H9 (cell line): ENCODE data around the gene CPSF6. TPM values are rescaled to one million over a fixed set of nuclear protein-coding genes. Genes with fewer than 3 reads are reported as not detected.

ENCODE experiments used
- DNase-seq: peaks from one replicate; pipeline ENCODE4 v3.0.0-alpha.2; 2017
- H2AFZ ChIP-seq: one replicate; pipeline ENCODE4 v1.6.1; 2013; ENCODE audit warnings: mild to moderate bottlenecking, low read length, control low read depth, moderate library complexity
- H2AK5ac ChIP-seq: 2 replicates; pipeline ENCODE4 v1.6.1; 2013; ENCODE audit warnings: low read length, control low read depth, mixed read lengths; ENCODE audit not compliant: insufficient read length
- H2BK120ac ChIP-seq: one replicate; pipeline ENCODE4 v1.6.1; 2013; ENCODE audit warnings: low read depth, mild to moderate bottlenecking, low read length, control low read depth, inconsistent platforms; ENCODE audit not compliant: poor library complexity, severe bottlenecking
- H2BK12ac ChIP-seq: 2 replicates; pipeline ENCODE4 v1.6.1; 2013; ENCODE audit warnings: low read length, control low read depth, mixed read lengths, low read depth; ENCODE audit not compliant: insufficient read length
- H2BK15ac ChIP-seq: 2 replicates; pipeline ENCODE4 v1.6.1; 2013; ENCODE audit warnings: low read depth, low read length, control low read depth
- H2BK20ac ChIP-seq: one replicate; pipeline ENCODE4 v1.6.1; 2013; ENCODE audit warnings: low read depth, mild to moderate bottlenecking, low read length, control low read depth, inconsistent platforms; ENCODE audit not compliant: poor library complexity, severe bottlenecking
- H2BK5ac ChIP-seq: 2 replicates; pipeline ENCODE4 v1.6.1; 2013; ENCODE audit warnings: low read length, control low read depth, mixed read lengths; ENCODE audit not compliant: insufficient read length
- H3K14ac ChIP-seq: 2 replicates; pipeline ENCODE4 v1.6.1; 2013; ENCODE audit warnings: low read length, control low read depth; ENCODE audit not compliant: insufficient read depth
- H3K18ac ChIP-seq: 2 replicates; pipeline ENCODE4 v1.6.1; 2013; ENCODE audit warnings: low read depth, mild to moderate bottlenecking, mixed read lengths, low read length, control low read depth; ENCODE audit not compliant: insufficient read length
- H3K23ac ChIP-seq: 2 replicates; pipeline ENCODE4 v1.6.1; 2013; ENCODE audit warnings: low read length, control low read depth, mixed read lengths, low read depth; ENCODE audit not compliant: insufficient read length
- H3K23me2 ChIP-seq: 2 replicates; pipeline ENCODE4 v1.6.1; 2013; ENCODE audit warnings: low read depth, mild to moderate bottlenecking, mixed read lengths, low read length, control low read depth; ENCODE audit not compliant: insufficient read length, poor library complexity, severe bottlenecking
- H3K27ac ChIP-seq: 2 replicates; pipeline ENCODE4 v1.5.1; 2013; ENCODE audit warnings: low read length, control low read depth, mixed read lengths, low read depth; ENCODE audit not compliant: insufficient read length
- H3K27me3 ChIP-seq: 2 replicates; pipeline ENCODE4 v1.6.1; 2013; ENCODE audit warnings: low read length, control low read depth, inconsistent platforms; ENCODE audit not compliant: insufficient read depth
- H3K4ac ChIP-seq: 2 replicates; pipeline ENCODE4 v1.6.1; 2013; ENCODE audit warnings: low read depth, mild to moderate bottlenecking, control low read depth, inconsistent platforms, low read length, moderate library complexity
- H3K4me1 ChIP-seq: 2 replicates; pipeline ENCODE4 v1.6.1; 2013; ENCODE audit warnings: low read length, control low read depth, inconsistent platforms; ENCODE audit not compliant: insufficient read depth
- H3K4me2 ChIP-seq: 2 replicates; pipeline ENCODE4 v1.6.1; 2013; ENCODE audit warnings: low read length, control low read depth, mixed read lengths; ENCODE audit not compliant: insufficient read length, insufficient read depth
- H3K56ac ChIP-seq: 2 replicates; pipeline ENCODE4 v1.6.1; 2013; ENCODE audit warnings: low read depth, mild to moderate bottlenecking, mixed read lengths, low read length, control low read depth; ENCODE audit not compliant: insufficient read length
- H3K79me1 ChIP-seq: 2 replicates; pipeline ENCODE4 v1.6.1; 2013; ENCODE audit warnings: low read depth, mild to moderate bottlenecking, moderate library complexity, low read length, control low read depth, inconsistent platforms; ENCODE audit not compliant: insufficient read depth, poor library complexity, severe bottlenecking
- H3K79me2 ChIP-seq: 2 replicates; pipeline ENCODE4 v1.6.1; 2013; ENCODE audit warnings: low read length, control low read depth, inconsistent platforms; ENCODE audit not compliant: insufficient read depth
- H3K9ac ChIP-seq: 2 replicates; pipeline ENCODE4 v1.6.1; 2013; ENCODE audit warnings: low read length, control low read depth, mixed read lengths; ENCODE audit not compliant: insufficient read length; ENCODE audit errors: extremely low read depth
- H3K9me3 ChIP-seq: one replicate; pipeline ENCODE4 v1.6.1; 2013; ENCODE audit warnings: low read depth, low read length, inconsistent platforms; ENCODE audit not compliant: control insufficient read depth
- H3T11ph ChIP-seq: one replicate; pipeline ENCODE4 v1.6.1; 2013; ENCODE audit warnings: mild to moderate bottlenecking, low read length, control low read depth, inconsistent platforms
- H4K20me1 ChIP-seq: one replicate; pipeline ENCODE4 v1.6.1; 2013; ENCODE audit not compliant: control insufficient read depth, insufficient read length, insufficient read depth
- H4K5ac ChIP-seq: 2 replicates; pipeline ENCODE4 v1.6.1; 2013; ENCODE audit warnings: low read depth, mild to moderate bottlenecking, mixed read lengths, low read length, control low read depth; ENCODE audit not compliant: insufficient read length
- H4K8ac ChIP-seq: replicated peaks from 2 replicates; pipeline ENCODE4 v1.6.1; 2013; ENCODE audit warnings: low read length, control low read depth, mixed read lengths, low read depth; ENCODE audit not compliant: insufficient read length
- H4K91ac ChIP-seq: 2 replicates; pipeline ENCODE4 v1.6.1; 2013; ENCODE audit warnings: low read depth, mild to moderate bottlenecking, moderate library complexity, mixed read lengths, low read length, control low read depth; ENCODE audit not compliant: insufficient read length
- H3K27ac Mint-ChIP-seq, 3 experiments: 2 replicates in 2 of 3; 3 replicates in 1 of 3; pipeline ENCODE4 v1.8.0; 2020 to 2021; ENCODE audit warnings: mixed read lengths in 3 of 3, mild to moderate bottlenecking in 1 of 3, moderate library complexity in 1 of 3
- H3K27me3 Mint-ChIP-seq: 2 replicates; pipeline ENCODE4 v1.8.0; 2021; ENCODE audit warnings: low read depth, mild to moderate bottlenecking, moderate library complexity, mixed read lengths
- H3K36me3 Mint-ChIP-seq, 3 experiments: 2 replicates in 2 of 3; 3 replicates in 1 of 3; pipeline ENCODE4 v1.8.0; 2020 to 2021; ENCODE audit warnings: low read depth in 3 of 3, mixed read lengths in 3 of 3; ENCODE audit not compliant: insufficient read depth in 1 of 3
- H3K4me1 Mint-ChIP-seq, 2 experiments: 2 replicates each; pipeline ENCODE4 v1.8.0; 2020; ENCODE audit warnings: mixed read lengths in 2 of 2
- H3K4me3 Mint-ChIP-seq, 2 experiments: 2 replicates in 1 of 2; 3 replicates in 1 of 2; pipeline ENCODE4 v1.8.0; 2020 to 2021; ENCODE audit warnings: mild to moderate bottlenecking in 2 of 2, mixed read lengths in 2 of 2, moderate library complexity in 1 of 2
- H3K9me3 Mint-ChIP-seq, 2 experiments: 2 replicates in 1 of 2; 3 replicates in 1 of 2; pipeline ENCODE4 v1.8.0; 2020; ENCODE audit warnings: mild to moderate bottlenecking in 2 of 2, mixed read lengths in 2 of 2, moderate library complexity in 1 of 2
- CTCF ChIP-seq: fragments of 200-600 bp; sonication (generic); conservative IDR thresholded peaks from 3 replicates; pipeline ENCODE4 v1.8.0; 2021; ENCODE audit warnings: antibody characterized with exemption, mild to moderate bottlenecking
- total RNA-seq: library from RNA; stranded (reverse); gene quantifications from 2 replicates; pipeline ENCODE4 v1.2.1, GENCODE V29; 2021

Gene CPSF6
- total RNA-seq, 1 experiment from 2014 or later: 183 TPM

- peak; percentile 83 for TF ChIP-seq CTCF
- H3K9me3 Mint-ChIP-seq: no peaks in the 10 kb centered on the region; a peak in 1 of 5 replicates
- H2AK5ac ChIP-seq: no peak overlapping the region
- H3K27ac ChIP-seq: no peak overlapping the region
- peaks cover 32 to 57% (median 55%) of the 10 kb centered on the region in 3 experiments for H3K36me3 Mint-ChIP-seq
- no peaks in the 10 kb centered on the region for H3K27me3 ChIP-seq
- no peak overlapping the region for H3K56ac ChIP-seq
- H2BK20ac ChIP-seq: no peak overlapping the region
- H3K4ac ChIP-seq: no peak overlapping the region
- H4K5ac ChIP-seq: no peak overlapping the region
- H3K14ac ChIP-seq: no peak overlapping the region
- no peaks in the 10 kb centered on the region for H3K9me3 ChIP-seq
- H3T11ph ChIP-seq: no peak overlapping the region
- peaks cover 7% of the 10 kb centered on the region for H3K79me1 ChIP-seq
- no peak overlapping the region for H2BK120ac ChIP-seq
- no peak overlapping the region for H3K23ac ChIP-seq
- H2BK5ac ChIP-seq: no peak overlapping the region
- H3K79me2 ChIP-seq: peaks cover 13% of the 10 kb centered on the region; the same call in 1 of the 2 replicates
- no peak overlapping the region for H2BK12ac ChIP-seq
- H4K91ac ChIP-seq: no peak overlapping the region
- H4K20me1 ChIP-seq: no peaks in the 10 kb centered on the region
- peak overlapping the region in 2 of 3 experiments; percentile 7 to 59; a peak in 1 of 7 replicates for H3K27ac Mint-ChIP-seq
- no peak overlapping the region for H2AFZ ChIP-seq
- H3K4me1 Mint-ChIP-seq: peaks cover 22 to 28% of the 10 kb centered on the region in 2 experiments
- no peak overlapping the region for H2BK15ac ChIP-seq
- no peak overlapping the region for H3K4me3 Mint-ChIP-seq
- no peak overlapping the region for H4K8ac ChIP-seq
- no peaks in the 10 kb centered on the region for H3K23me2 ChIP-seq
- H3K4me1 ChIP-seq: no peaks in the 10 kb centered on the region
- DNase-seq: no peak
- no peaks in the 10 kb centered on the region for H3K27me3 Mint-ChIP-seq
- H3K4me2 ChIP-seq: no peak overlapping the region
- H3K9ac ChIP-seq: no peak overlapping the region
- no peak overlapping the region for H3K18ac ChIP-seq
Measured at GRCh38 chr12:69254046-69254445, 14.7 kb downstream of the CPSF6 start.
